Posterior vena cava (tissue), 2 donors: ENCODE results near the gene KBTBD3. TPM values are rescaled to one million over a fixed set of nuclear protein-coding genes. Genes with fewer than 3 reads are reported as not detected.
"Not testable (repeated sequence)": the region's sequence is repeated elsewhere in the genome, so short reads cannot be mapped to it uniquely, and the experiment has no call there.

ENCODE experiments used
- DNase-seq: peaks from one replicate; pipeline ENCODE4 v3.0.0-alpha.2; 2020; ENCODE audit warnings: low spot score
- intact Hi-C, 2 donors: fragments of 100-400 bp; cut with DNase I; formaldehyde crosslinking; loops; one replicate each; pipeline versions ENCODE4 v1.14.1 to v1.14.2; 2022 to 2023
- total RNA-seq, 2 donors: library from RNA; stranded (reverse); fragmentation: NEBNext Ultra II Directional; extraction: Animal tissue kit (Norgen Biotek cat#: 25700); gene quantifications; one replicate each; pipeline ENCODE4 v1.2.1, GENCODE V29; 2021
- donor health status: DM: yes; HTN: yes; CAD: no.
- donor health status: DM: yes; HTN: yes; CAD: no.

The KBTBD3 gene
- total RNA-seq, 2 donors from 2014 or later: 4.7 to 8.3 TPM

DNA sequence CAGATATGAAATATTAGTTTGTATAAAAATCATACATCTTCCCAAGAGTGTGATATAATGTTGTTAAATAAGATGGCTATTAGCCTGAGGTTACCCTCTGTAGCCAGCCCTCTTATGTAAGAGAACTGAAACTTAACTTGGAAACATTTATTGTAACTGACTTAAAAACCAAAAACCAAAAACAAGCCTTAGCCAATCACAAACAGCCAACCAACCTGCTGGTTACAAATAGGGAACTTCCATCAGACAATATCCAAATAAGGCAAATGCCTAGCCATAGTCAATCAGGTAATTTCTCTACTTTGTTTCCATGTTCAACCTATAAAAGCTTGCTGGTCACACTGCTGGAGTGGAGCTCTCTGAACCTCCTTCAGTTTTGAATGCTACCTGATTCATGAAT is 14.1 kb downstream of the KBTBD3 start:
- intact Hi-C loops: no loop called here
- no peak for DNase-seq

DNA sequence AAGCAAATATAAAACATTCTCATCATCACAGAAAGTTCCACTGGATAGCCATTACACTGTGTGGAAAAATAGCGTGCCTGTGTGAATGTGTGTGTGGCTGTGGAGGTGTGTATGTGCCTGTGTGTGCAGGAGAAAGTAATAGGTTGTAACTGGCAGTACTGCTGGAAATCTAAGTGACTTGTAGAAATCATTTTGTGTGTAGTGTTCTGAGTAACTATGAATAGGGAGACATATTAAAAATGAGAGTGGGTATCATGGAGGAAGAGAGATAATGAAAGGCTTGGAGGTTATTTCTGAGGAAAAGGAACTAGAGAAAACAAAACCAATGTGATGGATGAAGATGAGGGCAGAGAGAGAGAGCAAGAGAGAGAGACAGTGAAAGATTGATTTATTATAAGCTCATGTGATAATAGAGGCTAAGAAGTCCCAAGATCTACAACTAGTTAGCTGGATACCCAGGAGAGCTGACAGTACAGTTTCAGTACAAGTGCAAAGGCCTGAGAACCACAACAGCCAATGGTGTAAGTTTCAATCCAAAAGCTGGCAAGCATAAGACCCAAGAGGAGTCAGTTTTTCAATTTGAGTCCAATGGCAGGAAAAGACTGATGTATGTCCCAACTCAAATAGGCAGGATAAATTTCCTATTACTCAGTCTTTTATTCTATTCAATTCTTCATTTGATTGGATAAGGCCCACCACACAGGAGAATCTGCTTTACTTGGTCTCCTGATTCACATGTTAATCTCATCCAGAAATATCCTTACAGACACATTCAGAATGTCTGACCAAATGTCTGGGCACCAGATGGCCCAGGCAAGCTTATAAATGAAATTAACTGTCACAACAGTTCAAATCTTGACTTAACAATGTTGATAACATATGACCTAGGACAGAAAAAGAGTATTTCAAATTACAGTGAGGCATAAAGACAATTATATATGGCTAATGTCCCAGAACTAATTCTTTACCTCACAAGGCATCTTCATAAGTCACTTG is 14.9 kb downstream of the KBTBD3 start:
- DNase-seq: no peak
- intact Hi-C loops: no loop called here

GRCh38 chr11:106061249-106061784 is 15.8 kb downstream of the KBTBD3 start:
- intact Hi-C loops: no loop called here
- DNase-seq: no peak

- intact Hi-C loops: no loop called here
- no peak for DNase-seq
These were observed 17.5 kb downstream of the KBTBD3 start for GRCh38 chr11:106059617-106060016.

GRCh38 chr11:106058377-106058776 is 18.8 kb downstream of the KBTBD3 start:
- DNase-seq, intact Hi-C loops: not testable (repeated sequence)

DNA sequence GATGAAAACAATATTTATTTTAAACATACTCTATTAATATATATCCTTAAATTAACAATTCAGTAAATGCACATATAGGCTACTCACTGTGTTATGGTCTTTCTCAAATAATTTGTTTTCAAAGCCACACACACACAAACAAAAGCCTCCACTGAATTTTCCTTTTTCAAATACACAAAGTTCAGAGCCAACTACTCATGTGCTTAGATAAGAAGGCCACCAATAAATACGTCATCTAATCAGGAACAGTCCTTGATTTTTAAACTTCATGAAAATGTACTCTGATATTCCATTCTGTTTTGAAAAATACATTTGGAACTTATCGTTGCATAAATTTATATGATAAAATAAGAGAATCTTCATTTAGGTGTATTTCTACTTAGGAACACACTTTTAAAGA is 26.0 kb downstream of the KBTBD3 start:
- intact Hi-C loops: no loop called here
- DNase-seq: no peak

GRCh38 chr11:106049727-106050476 is 27.2 kb downstream of the KBTBD3 start:
- DNase-seq: no peak
- intact Hi-C loops: no loop called here

DNA sequence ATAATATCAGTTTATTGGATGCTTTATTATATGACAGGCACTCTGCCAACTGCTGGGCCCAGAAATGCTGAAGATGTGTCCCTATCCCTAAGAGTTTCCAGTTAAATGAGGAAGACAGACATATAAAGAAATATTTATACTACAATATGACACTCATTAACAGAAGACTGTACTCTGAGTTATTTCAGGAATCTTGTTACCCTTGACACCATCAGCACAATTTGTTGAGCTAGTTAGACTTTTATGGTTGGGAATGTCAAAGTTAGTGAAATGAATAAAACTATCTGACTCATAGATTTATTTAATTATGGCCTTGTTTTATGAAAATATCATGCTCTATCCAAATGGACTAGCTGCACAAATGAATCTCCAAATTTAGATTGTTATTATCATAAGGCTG is 29.5 kb downstream of the KBTBD3 start:
- intact Hi-C loops: no loop called here
- DNase-seq: no peak

- intact Hi-C loops: no loop called here
- no peak for DNase-seq
These were observed 33.6 kb downstream of the KBTBD3 start for GRCh38 chr11:106043540-106043939.

- intact Hi-C loops: no loop called here
- no peak for DNase-seq
These were observed 44.3 kb downstream of the KBTBD3 start for GRCh38 chr11:106032861-106033260.

DNA sequence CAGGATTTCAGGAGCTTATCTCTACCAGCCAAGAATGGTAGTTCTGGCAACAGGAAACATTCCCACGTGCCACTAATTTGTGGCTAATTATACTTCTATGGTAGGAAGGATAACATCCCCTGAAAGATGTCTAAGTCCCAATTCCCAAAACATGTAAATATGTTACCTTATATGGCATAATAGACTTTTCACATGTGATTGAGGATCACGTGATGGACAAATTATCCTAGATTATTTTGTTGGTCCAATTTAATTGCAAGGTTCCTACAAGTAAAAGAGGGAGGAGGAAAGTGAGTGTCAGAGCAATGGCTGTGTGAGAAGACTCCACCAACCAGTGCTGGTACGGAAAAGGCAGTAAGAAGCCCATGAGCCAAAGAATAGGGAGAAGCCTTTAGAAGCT is 45.2 kb downstream of the KBTBD3 start:
- intact Hi-C loops: no loop called here

DNA sequence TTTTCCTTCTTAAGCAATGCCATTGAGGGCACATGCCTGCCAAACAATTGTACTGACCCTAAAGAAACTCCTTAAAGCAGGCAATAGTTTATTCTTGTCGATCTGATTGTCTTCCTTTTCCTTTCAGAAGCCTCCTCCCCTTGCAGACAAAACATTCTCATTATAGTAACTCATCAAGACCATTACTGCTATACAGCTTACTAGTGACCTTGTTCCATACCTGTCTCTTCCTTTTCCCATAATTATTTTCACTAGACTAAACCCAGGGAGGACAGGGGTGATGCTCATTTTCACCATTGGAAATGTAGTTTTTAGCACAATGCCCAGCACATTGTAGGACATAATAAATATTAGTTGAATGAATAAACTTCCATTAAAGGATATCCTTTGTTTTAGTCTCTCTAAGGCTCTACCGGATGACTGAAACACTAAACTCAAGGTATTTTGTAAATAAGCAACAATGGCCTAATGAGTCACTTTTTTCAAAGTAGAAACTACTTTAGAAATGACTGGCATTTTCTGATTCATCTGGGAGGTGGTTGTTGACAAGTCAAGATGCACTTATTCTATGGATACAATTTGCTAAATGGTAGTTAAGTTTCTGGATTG is 45.8 kb downstream of the KBTBD3 start:
- DNase-seq: no peak
- intact Hi-C loops: no loop called here

More for the DNA sequence above, 45.2 kb downstream of the KBTBD3 start:
- no peak for DNase-seq

- no peak for DNase-seq
- intact Hi-C loops: no loop called here
These were observed 46.5 kb downstream of the KBTBD3 start for GRCh38 chr11:106030609-106031008.

DNA sequence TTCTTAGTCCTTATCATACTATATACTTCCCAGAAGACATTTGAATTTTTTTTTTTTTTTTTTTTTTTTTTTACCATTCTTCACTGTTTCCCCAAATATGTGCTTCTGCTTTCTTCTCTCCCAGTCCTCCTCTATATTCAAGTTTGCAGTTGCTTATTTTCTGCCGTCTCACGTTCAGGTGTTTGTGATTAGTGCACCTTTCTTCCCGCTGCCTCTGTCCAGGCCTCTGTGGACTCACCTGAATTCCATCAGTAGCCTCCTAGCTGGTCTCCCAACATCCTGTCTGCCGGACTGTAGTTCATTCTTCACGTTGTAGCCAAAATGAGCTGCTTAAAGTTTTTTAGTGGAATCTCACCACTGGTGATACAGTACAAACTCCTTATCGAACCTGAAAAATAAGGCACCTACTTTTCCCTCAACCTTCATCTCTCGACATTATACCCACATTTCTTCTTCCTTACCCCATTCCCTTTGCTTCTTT is 54.3 kb downstream of the KBTBD3 start:
- no peak for DNase-seq
- intact Hi-C loops: no loop called here

DNA sequence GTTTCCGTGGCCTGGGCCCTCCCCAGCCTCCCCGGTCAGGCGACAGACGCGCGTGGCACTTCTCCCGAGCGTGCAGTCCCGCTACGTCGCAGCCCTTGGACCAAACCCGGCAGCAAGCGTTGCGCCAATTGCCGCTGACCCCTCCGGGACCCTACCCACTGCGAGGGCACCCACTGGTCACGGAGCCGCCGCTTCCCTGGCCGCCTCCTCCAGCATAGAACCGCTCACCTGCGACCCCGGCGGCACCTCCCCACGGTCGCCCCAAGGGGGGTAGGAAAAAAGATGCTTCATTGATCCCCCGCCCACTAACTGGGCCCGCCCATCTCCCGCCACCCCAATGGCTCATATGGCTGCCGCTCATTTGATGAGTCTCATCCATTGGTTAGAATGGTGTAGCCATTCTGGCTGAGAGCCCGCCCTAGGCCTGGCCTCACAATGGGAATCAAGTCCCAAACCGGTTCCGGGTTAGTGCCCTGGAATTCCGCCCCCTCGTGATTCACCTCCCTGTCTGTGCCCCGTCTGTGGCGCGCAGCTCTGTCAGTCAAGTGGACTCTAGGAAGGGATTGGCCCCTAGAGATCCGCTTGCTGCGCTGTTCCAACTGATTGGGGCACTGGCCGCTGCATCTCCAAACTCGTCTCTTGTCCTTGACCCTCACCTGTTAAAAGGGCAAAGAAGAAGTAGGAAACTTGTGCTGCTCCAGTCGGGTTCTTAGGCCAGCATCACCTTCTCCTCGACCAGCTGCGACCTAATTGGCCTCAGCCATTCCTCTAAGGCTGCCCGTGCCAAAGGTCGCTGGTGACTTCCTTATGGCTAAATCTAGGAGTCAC is 55.0 kb downstream of the KBTBD3 start, which contains the start of gene MSANTD4:
MSANTD4 (minus strand) TSS at position 274 of the 828 bp plus-strand sequence. CDS start 11,323 bp downstream, outside the sequence.
- intact Hi-C loops: no loop called here
- peak; percentile 100 for DNase-seq

- DNase-seq: no peak
- intact Hi-C loops: no loop called here
These were observed 55.8 kb downstream of the KBTBD3 start for GRCh38 chr11:106021181-106021966.

DNA sequence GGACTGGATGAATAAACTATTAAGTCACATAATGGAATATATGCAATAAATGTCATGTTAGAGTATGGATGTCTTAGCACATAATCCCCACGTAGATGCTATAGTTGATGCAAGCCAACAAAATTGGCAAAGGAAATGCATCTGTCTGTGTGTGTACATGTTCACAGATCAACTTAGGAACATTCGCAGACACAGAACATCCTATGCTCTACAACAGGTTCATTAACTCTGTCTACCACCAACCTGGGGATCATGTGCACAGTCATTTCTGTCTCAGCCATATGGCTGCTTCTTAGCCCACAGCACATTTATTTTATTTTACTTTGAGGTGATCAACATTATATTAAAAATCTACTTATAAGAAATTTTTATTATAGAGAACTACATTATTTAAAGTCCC is 60.1 kb downstream of the KBTBD3 start:
- DNase-seq: no peak
- intact Hi-C loops: no loop called here

DNA sequence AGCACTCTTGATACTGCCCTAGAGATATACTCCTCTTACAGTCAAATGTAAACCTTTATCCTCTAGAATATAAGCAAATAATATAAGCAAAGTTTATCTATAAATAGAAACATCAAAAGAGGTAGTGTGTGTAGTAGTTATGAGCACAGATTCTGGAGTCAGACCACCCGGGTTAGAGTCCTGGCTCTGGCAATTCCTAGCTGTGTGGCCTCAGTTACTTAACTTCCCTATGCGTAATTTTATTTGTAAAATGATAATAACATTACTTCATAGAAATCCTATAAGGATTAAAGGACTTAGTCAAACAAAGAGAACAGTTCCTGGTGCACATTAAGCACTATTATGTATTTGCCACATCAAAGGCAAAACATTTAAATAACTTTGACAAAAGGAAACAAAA is 62.1 kb downstream of the KBTBD3 start:
- intact Hi-C loops: no loop called here
- no peak for DNase-seq
